Keratinocyte (primary cell): ENCODE data around the gene PFN2. TPM values are rescaled to one million over a fixed set of nuclear protein-coding genes. Genes with fewer than 3 reads are reported as not detected.

ENCODE experiments used
- DNase-seq: peaks from one replicate; pipeline ENCODE4 v3.0.0-alpha.2; 2011; ENCODE audit warnings: low read depth, missing footprints, low spot score
- FAIRE-seq: peaks from 2 replicates; lab custom pipeline; 2011; peaks lifted over from hg19 to GRCh38; lab: Jason Lieb, UNC
- H2AFZ ChIP-seq: 2 replicates; pipeline ENCODE4 v1.6.0; 2012; ENCODE audit warnings: low read length, control low read depth, inconsistent platforms; ENCODE audit not compliant: control insufficient read depth
- H3K27ac ChIP-seq: 2 replicates; pipeline ENCODE4 v1.5.1; 2011; ENCODE audit warnings: low read length; ENCODE audit not compliant: control insufficient read depth, insufficient read depth
- H3K27me3 ChIP-seq: 3 replicates; pipeline ENCODE4 v1.6.0; 2011; ENCODE audit warnings: low read length; ENCODE audit not compliant: control insufficient read depth, insufficient read depth; ENCODE audit errors: extremely low read depth
- H3K36me3 ChIP-seq, 2 experiments: 2 replicates in 1 of 2; 3 replicates in 1 of 2; pipeline ENCODE4 v1.5.1; 2011; ENCODE audit warnings: low read length in 2 of 2, mild to moderate bottlenecking in 1 of 2; ENCODE audit not compliant: control insufficient read depth in 2 of 2, insufficient read depth in 2 of 2; ENCODE audit errors: extremely low read depth in 1 of 2
- H3K4me1 ChIP-seq: 3 replicates; pipeline ENCODE4 v1.5.1; 2011; ENCODE audit warnings: low read length; ENCODE audit not compliant: control insufficient read depth, insufficient read depth; ENCODE audit errors: extremely low read depth
- H3K4me2 ChIP-seq: 3 replicates; pipeline ENCODE4 v1.6.0; 2011; ENCODE audit warnings: low read depth, low read length; ENCODE audit not compliant: control insufficient read depth, insufficient read depth; ENCODE audit errors: extremely low read depth
- H3K4me3 ChIP-seq, 3 experiments: fragments of 200-600 bp in 1 of 3; sonication (generic) in 1 of 3; 2 replicates in 2 of 3; 3 replicates in 1 of 3; pipeline ENCODE4 v1.5.1; 2011 to 2016; ENCODE audit warnings: low read length in 3 of 3, mild to moderate bottlenecking in 3 of 3, control low read depth in 2 of 3, inconsistent platforms in 1 of 3, low read depth in 1 of 3, mixed read lengths in 1 of 3, mixed run types in 1 of 3, moderate library complexity in 1 of 3; ENCODE audit not compliant: control insufficient read depth in 2 of 3, insufficient read depth in 2 of 3; ENCODE audit errors: extremely low read depth in 1 of 3
- H3K79me2 ChIP-seq: 2 replicates; pipeline ENCODE4 v1.6.0; 2012; ENCODE audit warnings: low read length; ENCODE audit not compliant: control insufficient read depth, insufficient read depth
- H3K9ac ChIP-seq: 3 replicates; pipeline ENCODE4 v1.6.0; 2011; ENCODE audit warnings: low read length; ENCODE audit not compliant: control insufficient read depth, insufficient read depth; ENCODE audit errors: extremely low read depth
- H3K9me1 ChIP-seq: 3 replicates; pipeline ENCODE4 v1.6.0; 2011; ENCODE audit warnings: low read length; ENCODE audit not compliant: control insufficient read depth, insufficient read depth; ENCODE audit errors: extremely low read depth
- H3K9me3 ChIP-seq: 2 replicates; pipeline ENCODE4 v1.5.1; 2012; ENCODE audit warnings: low read depth, low read length; ENCODE audit not compliant: control insufficient read depth
- H4K20me1 ChIP-seq: 3 replicates; pipeline ENCODE4 v1.6.0; 2011; ENCODE audit warnings: low read length; ENCODE audit not compliant: control insufficient read depth, insufficient read depth; ENCODE audit errors: extremely low read depth
- CTCF ChIP-seq, 3 experiments: IDR thresholded peaks in 1 of 3; conservative IDR thresholded peaks in 1 of 3; optimal IDR thresholded peaks in 1 of 3; 2 replicates in 2 of 3; 3 replicates in 1 of 3; pipeline versions ENCODE3 to v1.5.1; 2011; ENCODE audit warnings: low read length in 3 of 3, mild to moderate bottlenecking in 3 of 3, moderate library complexity in 2 of 3, control low read depth in 1 of 3, inconsistent platforms in 1 of 3; ENCODE audit not compliant: insufficient read depth in 2 of 3; ENCODE audit errors: extremely low read depth in 1 of 3
- EZH2 ChIP-seq: IDR thresholded peaks from one replicate; pipeline ENCODE4 v1.6.1; 2012; ENCODE audit warnings: inconsistent platforms, mild to moderate bottlenecking, low read length, moderate library complexity
- dilution Hi-C: fragments of 300-500 bp; cut with MboI; formaldehyde crosslinking; loops from one replicate; pipeline ENCODE4 v1.7.0; 2020; ENCODE audit warnings: low sequenced_read_pairs; ENCODE audit not compliant: extremely low pct_ligation_motif_present
- polyA plus RNA-seq, 5 experiments: library from polyadenylated mRNA; depleted of rRNA in 3 of 5; stranded (reverse) in 3 of 5; stranded (forward) in 1 of 5; unstranded in 1 of 5; fragments of >200 nt; gene quantifications; 1 replicate in 1 of 5; 2 replicates in 3 of 5; 3 replicates in 1 of 5; pipeline versions ENCODE4 v1.2.1 to v1.2.3, GENCODE V29; 2011 to 2012; ENCODE audit warnings: missing spikeins in 2 of 5, low read depth in 1 of 5, low replicate concordance in 1 of 5

Gene PFN2
- polyA plus RNA-seq, 1 donor (not counting 4 experiments of a cell fraction or from before 2014, with no cell fraction given): 334 TPM

GRCh38 chr3:149967086-149967685 is 3.5 kb downstream of the PFN2 start:
- no peak overlapping the region for H3K4me2 ChIP-seq
- peaks cover 17% of the 10 kb centered on the region for H3K4me1 ChIP-seq
- no peak overlapping the region for H2AFZ ChIP-seq
- no peak overlapping the region for H3K4me3 ChIP-seq
- DNase-seq: no peak
- no peak for FAIRE-seq
- H3K9me1 ChIP-seq: no peaks in the 10 kb centered on the region
- H3K79me2 ChIP-seq: peaks cover 65% of the 10 kb centered on the region
- no peaks in the 10 kb centered on the region for H3K9me3 ChIP-seq
- dilution Hi-C loops: no loop called here
- TF ChIP-seq CTCF (optimal IDR thresholded peaks at IDR 0.05 in 1 of 3, IDR thresholded peaks at IDR 0.05 in 1 of 3, conservative IDR thresholded peaks at IDR 0.05 in 1 of 3; ENCODE audit: extremely low read depth in 1 of 3, insufficient read depth in 2 of 3, low read length in 3 of 3) (peak in 2 of 3 experiments; percentile 12 to 36), EZH2 (no peak)
- H3K36me3 ChIP-seq: peaks cover 3 to 4% of the 10 kb centered on the region in 2 experiments
- H3K27ac ChIP-seq: no peak overlapping the region
- H3K27me3 ChIP-seq: no peaks in the 10 kb centered on the region
- H4K20me1 ChIP-seq: no peaks in the 10 kb centered on the region
- H3K9ac ChIP-seq: no peak overlapping the region

GRCh38 chr3:149965278-149965677 is 5.4 kb downstream of the PFN2 start:
- DNase-seq (no peak), FAIRE-seq (no peak)
- no peaks in the 10 kb centered on the region for H4K20me1 ChIP-seq
- no peak overlapping the region for H3K27ac ChIP-seq
- H3K36me3 ChIP-seq: peaks cover 3 to 4% of the 10 kb centered on the region in 2 experiments
- H3K79me2 ChIP-seq: peaks cover 61% of the 10 kb centered on the region
- H3K4me1 ChIP-seq: peaks cover 13% of the 10 kb centered on the region
- H2AFZ ChIP-seq: no peak overlapping the region
- no peak overlapping the region for H3K9ac ChIP-seq
- no peaks in the 10 kb centered on the region for H3K9me3 ChIP-seq
- H3K27me3 ChIP-seq: no peaks in the 10 kb centered on the region
- H3K9me1 ChIP-seq: no peaks in the 10 kb centered on the region
- TF ChIP-seq CTCF (optimal IDR thresholded peaks at IDR 0.05 in 1 of 3, IDR thresholded peaks at IDR 0.05 in 1 of 3, conservative IDR thresholded peaks at IDR 0.05 in 1 of 3; ENCODE audit: extremely low read depth in 1 of 3, insufficient read depth in 2 of 3, low read length in 3 of 3): no peak
- TF ChIP-seq EZH2: no peak
- dilution Hi-C loops: no loop called here
- no peak overlapping the region for H3K4me3 ChIP-seq
- no peak overlapping the region for H3K4me2 ChIP-seq
